IMR-90 (cell line): Measurements from ENCODE around the gene SLC27A6.

Experiments used
- POLR2A ChIP-seq: IDR thresholded peaks from 2 replicates; pipeline ENCODE4 v1.6.1; 2012; ENCODE audit warnings: mild to moderate bottlenecking, low read depth, low read length
- RAD21 ChIP-seq: IDR thresholded peaks from 2 replicates; pipeline ENCODE4 v1.6.1; 2012; ENCODE audit warnings: low read length, improper control_type of control experiment
- RCOR1 ChIP-seq: IDR thresholded peaks from 2 replicates; pipeline ENCODE4 v1.6.1; 2012; ENCODE audit warnings: mild to moderate bottlenecking, low read length, improper control_type of control experiment; ENCODE audit not compliant: insufficient replicate concordance
- TF ChIP-seq, protein P1 (sequence below): fragments of 150-350 bp; IDR thresholded peaks from 2 replicates; pipeline ENCODE4 v1.6.1; 2016; ENCODE audit warnings: low read depth, mild to moderate bottlenecking, low read length, moderate library complexity, borderline replicate concordance
- TF ChIP-seq, protein P2 (sequence below): conservative IDR thresholded peaks from 2 replicates; pipeline ENCODE4 v1.5.1; 2012; ENCODE audit warnings: mild to moderate bottlenecking, low read depth, low read length, improper control_type of control experiment

DNA sequence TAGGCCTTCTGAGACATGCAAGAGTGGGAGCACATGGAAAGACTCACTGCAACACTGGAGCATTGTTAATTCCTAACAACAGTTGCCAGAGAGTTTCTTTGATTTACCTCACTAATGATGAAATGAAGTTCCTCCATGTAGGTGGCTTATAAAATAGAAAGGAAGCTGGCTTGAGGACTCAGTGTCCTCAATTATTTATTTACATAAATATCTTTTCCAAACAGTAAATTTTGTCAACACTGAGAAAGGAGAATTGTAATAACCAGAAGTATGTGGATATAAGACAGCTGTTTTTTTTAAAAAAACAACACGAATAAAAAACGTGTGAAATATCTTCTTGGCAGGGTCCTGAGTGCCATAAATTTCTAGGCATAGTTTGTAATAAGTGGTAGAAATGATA is 9.1 kb upstream of the SLC27A6 start:
- TF ChIP-seq, protein P1, sequence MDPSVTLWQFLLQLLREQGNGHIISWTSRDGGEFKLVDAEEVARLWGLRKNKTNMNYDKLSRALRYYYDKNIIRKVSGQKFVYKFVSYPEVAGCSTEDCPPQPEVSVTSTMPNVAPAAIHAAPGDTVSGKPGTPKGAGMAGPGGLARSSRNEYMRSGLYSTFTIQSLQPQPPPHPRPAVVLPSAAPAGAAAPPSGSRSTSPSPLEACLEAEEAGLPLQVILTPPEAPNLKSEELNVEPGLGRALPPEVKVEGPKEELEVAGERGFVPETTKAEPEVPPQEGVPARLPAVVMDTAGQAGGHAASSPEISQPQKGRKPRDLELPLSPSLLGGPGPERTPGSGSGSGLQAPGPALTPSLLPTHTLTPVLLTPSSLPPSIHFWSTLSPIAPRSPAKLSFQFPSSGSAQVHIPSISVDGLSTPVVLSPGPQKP, result no peak
- TF ChIP-seq, protein P2, sequence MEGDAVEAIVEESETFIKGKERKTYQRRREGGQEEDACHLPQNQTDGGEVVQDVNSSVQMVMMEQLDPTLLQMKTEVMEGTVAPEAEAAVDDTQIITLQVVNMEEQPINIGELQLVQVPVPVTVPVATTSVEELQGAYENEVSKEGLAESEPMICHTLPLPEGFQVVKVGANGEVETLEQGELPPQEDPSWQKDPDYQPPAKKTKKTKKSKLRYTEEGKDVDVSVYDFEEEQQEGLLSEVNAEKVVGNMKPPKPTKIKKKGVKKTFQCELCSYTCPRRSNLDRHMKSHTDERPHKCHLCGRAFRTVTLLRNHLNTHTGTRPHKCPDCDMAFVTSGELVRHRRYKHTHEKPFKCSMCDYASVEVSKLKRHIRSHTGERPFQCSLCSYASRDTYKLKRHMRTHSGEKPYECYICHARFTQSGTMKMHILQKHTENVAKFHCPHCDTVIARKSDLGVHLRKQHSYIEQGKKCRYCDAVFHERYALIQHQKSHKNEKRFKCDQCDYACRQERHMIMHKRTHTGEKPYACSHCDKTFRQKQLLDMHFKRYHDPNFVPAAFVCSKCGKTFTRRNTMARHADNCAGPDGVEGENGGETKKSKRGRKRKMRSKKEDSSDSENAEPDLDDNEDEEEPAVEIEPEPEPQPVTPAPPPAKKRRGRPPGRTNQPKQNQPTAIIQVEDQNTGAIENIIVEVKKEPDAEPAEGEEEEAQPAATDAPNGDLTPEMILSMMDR, result no peak
- no peak for TF ChIP-seq RAD21
- no peak for TF ChIP-seq RCOR1
- no peak for TF ChIP-seq POLR2A
